Brain microvascular endothelial cell (primary cell): ENCODE measurements around the gene MAST2.

Source experiments
- DNase-seq: peaks from one replicate; pipeline ENCODE4 v3.0.0-alpha.2; 2020
- H3K27ac ChIP-seq: fragments of 250-450 bp; sonication (Bioruptor Pico); 2 replicates; pipeline ENCODE4 v1.5.1; 2020; ENCODE audit warnings: mild to moderate bottlenecking, moderate library complexity
- H3K27me3 ChIP-seq: fragments of 250-450 bp; sonication (Bioruptor Pico); replicated peaks from 2 replicates; pipeline ENCODE4 v1.5.1; 2020; ENCODE audit warnings: mild to moderate bottlenecking
- H3K36me3 ChIP-seq: fragments of 250-450 bp; sonication (Bioruptor Pico); replicated peaks from 2 replicates; pipeline ENCODE4 v1.5.1; 2020; ENCODE audit warnings: mild to moderate bottlenecking
- H3K4me3 ChIP-seq: 2 replicates; pipeline ENCODE4 v1.5.1; 2011; ENCODE audit warnings: low read depth, mild to moderate bottlenecking, control low read depth, low read length, moderate library complexity
- CTCF ChIP-seq: IDR thresholded peaks from 2 replicates; pipeline ENCODE4 v1.5.1; 2011; ENCODE audit warnings: low read depth, mild to moderate bottlenecking, moderate library complexity, low read length, control low read depth, inconsistent platforms; ENCODE audit errors: missing control alignments
- in situ Hi-C: cut with HindIII; loops from 2 replicates; pipeline ENCODE4 v1.10.0; 2017; ENCODE audit warnings: low sequenced_read_pairs, low pct_ligation_motif_present

Gene MAST2

GRCh38 chr1:46008585-46008984 lies 205.2 kb downstream of the MAST2 start:
- Histone ChIP-seq H3K27me3 (no peaks in the 10 kb centered on the region), H3K36me3 (peaks cover 34% of the 10 kb centered on the region), H3K27ac (no peak overlapping the region), H3K4me3 (no peak overlapping the region)
- DNase-seq: no peak
- no peak for TF ChIP-seq CTCF
- in situ Hi-C loops: no loop called here

- Histone ChIP-seq H3K27me3 (no peaks in the 10 kb centered on the region), H3K36me3 (peaks cover 34% of the 10 kb centered on the region), H3K27ac (no peak overlapping the region), H3K4me3 (no peak overlapping the region)
- no peak for DNase-seq
- TF ChIP-seq CTCF: no peak
- in situ Hi-C loops: no loop called here
Measured at GRCh38 chr1:46010611-46011010, 207.2 kb downstream of the MAST2 start.

- in situ Hi-C loops: no loop called here
- H3K27ac ChIP-seq: no peak overlapping the region
- no peaks in the 10 kb centered on the region for H3K27me3 ChIP-seq
- H3K36me3 ChIP-seq: peaks cover 34% of the 10 kb centered on the region
- no peak for TF ChIP-seq CTCF
- H3K4me3 ChIP-seq: no peak overlapping the region
- no peak for DNase-seq
Measured at GRCh38 chr1:46011121-46011695, 207.8 kb downstream of the MAST2 start.

GRCh38 chr1:46012236-46012635 lies 208.8 kb downstream of the MAST2 start:
- Histone ChIP-seq H3K27ac (no peak overlapping the region), H3K27me3 (no peaks in the 10 kb centered on the region), H3K36me3 (peaks cover 28% of the 10 kb centered on the region), H3K4me3 (no peak overlapping the region)
- TF ChIP-seq CTCF: no peak
- in situ Hi-C loops: no loop called here
- no peak for DNase-seq

- in situ Hi-C loops: no loop called here
- TF ChIP-seq CTCF: no peak
- DNase-seq: no peak
- Histone ChIP-seq H3K27ac (no peak overlapping the region), H3K27me3 (no peaks in the 10 kb centered on the region), H3K4me3 (no peak overlapping the region), H3K36me3 (peaks cover 21% of the 10 kb centered on the region)
Measured at GRCh38 chr1:46013581-46013980, 210.2 kb downstream of the MAST2 start.

- in situ Hi-C loops: no loop called here
- no peak overlapping the region for H3K27ac ChIP-seq
- H3K36me3 ChIP-seq: peaks cover 12% of the 10 kb centered on the region
- no peak overlapping the region for H3K4me3 ChIP-seq
- DNase-seq: no peak
- no peak for TF ChIP-seq CTCF
- H3K27me3 ChIP-seq: no peaks in the 10 kb centered on the region
Measured at GRCh38 chr1:46017876-46018503, 214.6 kb downstream of the MAST2 start.
